ENCODE results near the gene LIPC. TPM values are rescaled to one million over a fixed set of nuclear protein-coding genes. Genes with fewer than 3 reads are reported as not detected.

The LIPC gene
- total and polyA plus RNA-seq, 2 experiments from 2014 or later: not detected

DNA sequence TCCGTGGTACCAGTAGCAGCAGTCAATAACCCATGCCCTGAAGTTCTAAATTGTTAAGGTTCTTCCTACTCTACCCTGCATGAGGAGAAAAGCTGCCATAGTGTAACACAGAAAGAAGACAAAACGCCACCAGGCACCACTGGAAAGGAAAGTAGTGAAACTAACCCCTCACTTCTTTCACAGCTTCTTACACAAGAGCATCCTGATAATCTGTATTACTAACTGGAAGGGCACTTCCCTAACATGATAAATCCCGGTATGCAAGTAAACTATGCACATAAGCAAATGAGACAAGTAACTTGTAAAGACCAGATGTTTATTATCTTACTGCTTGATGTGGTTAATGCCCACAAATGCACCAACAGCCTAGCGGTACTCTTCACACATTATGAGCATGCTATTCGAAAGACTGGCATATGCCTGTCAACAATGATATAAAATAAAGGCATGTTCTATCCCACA lies 176.4 kb downstream of the LIPC start:
- Mint-ChIP-seq H3K4me1 (peaks cover 4% of the 10 kb centered on the region; the same call in 2 of the 3 replicates), H3K27ac (no peak overlapping the region), H3K4me3 (no peak overlapping the region), H3K27me3 (ENCODE audit: insufficient read depth, low read depth, poor library complexity) (no peaks in the 10 kb centered on the region), H3K9me3 (no peaks in the 10 kb centered on the region), H3K36me3 (ENCODE audit: low read depth) (peaks cover 8% of the 10 kb centered on the region; the same call in 2 of the 3 replicates)
- ATAC-seq (no peak), DNase-seq (ENCODE audit: low spot score) (no peak)
- Histone ChIP-seq H3K4me1 (ENCODE audit: insufficient read depth) (no peaks in the 10 kb centered on the region), H3K27me3 (ENCODE audit: insufficient read depth) (no peaks in the 10 kb centered on the region), H3K4me3 (no peak overlapping the region), H3F3A (replicated peaks; ENCODE audit: low read depth) (no peaks in the 10 kb centered on the region), H3K36me3 (ENCODE audit: insufficient read depth) (peaks cover 2% of the 10 kb centered on the region; the same call in 1 of the 2 replicates), H2AFZ (no peak overlapping the region), H3K9me2 (ENCODE audit: insufficient read depth) (no peaks in the 10 kb centered on the region), H3K4me2 (no peak overlapping the region), H4K20me1 (replicated peaks; ENCODE audit: insufficient read depth) (no peaks in the 10 kb centered on the region), H3K27ac (ENCODE audit: low read depth) (no peak overlapping the region), H3K79me2 (replicated peaks; ENCODE audit: insufficient read depth) (no peaks in the 10 kb centered on the region)
- TF ChIP-seq ZNF114 (CRISPR knock-in tag; IDR thresholded peaks at IDR 0.05): no peak
- no peak for TF ChIP-seq CREB1 (CRISPR knock-in tag; IDR thresholded peaks at IDR 0.05; ENCODE audit: low read depth)
- no peak for TF ChIP-seq EZH2 (IDR thresholded peaks at IDR 0.05; ENCODE audit: low read depth, unreplicated experiment)
- TF ChIP-seq POLR2AphosphoS5 (IDR thresholded peaks at IDR 0.05; ENCODE audit: low read depth): no peak
- TF ChIP-seq REST (IDR thresholded peaks at IDR 0.05; ENCODE audit: unreplicated experiment): no peak
- TF ChIP-seq EZH2phosphoT487 (IDR thresholded peaks at IDR 0.05; ENCODE audit: unreplicated experiment): no peak
- no peak for TF ChIP-seq ZNF331 (CRISPR knock-in tag; IDR thresholded peaks at IDR 0.05; ENCODE audit: low read depth)
- no peak for TF ChIP-seq NANOG (IDR thresholded peaks at IDR 0.05; ENCODE audit: borderline replicate concordance)
- TF ChIP-seq JUNB (IDR thresholded peaks at IDR 0.05; ENCODE audit: unreplicated experiment): no peak

DNA sequence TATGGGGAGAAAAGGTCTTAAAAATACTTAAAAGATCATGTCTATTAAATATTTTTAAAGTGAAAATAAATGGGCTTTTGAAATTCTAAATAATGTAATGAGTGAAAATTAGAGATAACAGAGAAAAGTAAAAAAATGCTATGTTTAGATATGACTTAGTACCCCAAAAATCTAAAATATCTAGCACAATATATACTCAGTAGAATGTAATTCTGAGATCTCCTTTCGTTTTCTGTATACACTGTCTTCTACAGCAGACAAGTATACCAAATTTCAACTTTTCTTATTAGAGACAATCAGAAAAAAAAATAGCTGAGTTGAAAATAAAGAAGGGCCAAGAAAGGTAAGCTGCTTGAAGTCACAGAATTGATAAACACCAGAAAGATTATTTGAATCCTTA lies 176.9 kb downstream of the LIPC start:
- H3F3A ChIP-seq (replicated peaks; ENCODE audit: low read depth): no peaks in the 10 kb centered on the region
- H3K27me3 ChIP-seq (ENCODE audit: insufficient read depth): no peaks in the 10 kb centered on the region
- Mint-ChIP-seq H3K4me3 (no peak overlapping the region), H3K4me1 (peaks cover 4% of the 10 kb centered on the region; the same call in 2 of the 3 replicates), H3K27me3 (ENCODE audit: insufficient read depth, low read depth, poor library complexity) (no peaks in the 10 kb centered on the region), H3K9me3 (no peaks in the 10 kb centered on the region; the same call in 2 of the 3 replicates), H3K27ac (no peak overlapping the region), H3K36me3 (ENCODE audit: low read depth) (peaks cover 12% of the 10 kb centered on the region)
- H3K4me1 ChIP-seq (ENCODE audit: insufficient read depth): no peaks in the 10 kb centered on the region
- H3K27ac ChIP-seq (ENCODE audit: low read depth): no peak overlapping the region
- no peaks in the 10 kb centered on the region for H3K9me2 ChIP-seq (ENCODE audit: insufficient read depth)
- no peak overlapping the region for H2AFZ ChIP-seq
- no peaks in the 10 kb centered on the region for H3K79me2 ChIP-seq (replicated peaks; ENCODE audit: insufficient read depth)
- H3K4me3 ChIP-seq: no peak overlapping the region
- H3K36me3 ChIP-seq (ENCODE audit: insufficient read depth): peaks cover 2% of the 10 kb centered on the region; the same call in 1 of the 2 replicates
- DNase-seq (ENCODE audit: low spot score) (no peak), ATAC-seq (no peak)
- H4K20me1 ChIP-seq (replicated peaks; ENCODE audit: insufficient read depth): no peaks in the 10 kb centered on the region
- TF ChIP-seq POLR2AphosphoS5 (IDR thresholded peaks at IDR 0.05; ENCODE audit: low read depth) (no peak), STAT1 (IDR thresholded peaks at IDR 0.05; ENCODE audit: unreplicated experiment) (no peak), ZNF462 (CRISPR knock-in tag; IDR thresholded peaks at IDR 0.05) (no peak)
- no peak overlapping the region for H3K4me2 ChIP-seq
